Activated T-cell treated with anti-CD3 and anti-CD28 coated beads, Interleukin-2, amount 50 U/mL, for 4 hours (primary cell): Measurements from ENCODE around the gene USP48. TPM values are rescaled to one million over a fixed set of nuclear protein-coding genes. Genes with fewer than 3 reads are reported as not detected.
"Not testable (repeated sequence)": the region's sequence is repeated elsewhere in the genome, so short reads cannot be mapped to it uniquely, and the experiment has no call there.

Experiments used
- ATAC-seq, 2 donors: fragments of 200-7000 bp; cut with Tn5 transposase; one replicate each; pipeline ENCODE4 v1.10.0; 2021
- DNase-seq: peaks from one replicate; pipeline ENCODE4 v3.0.0-alpha.2; 2020
- H3K27me3 Mint-ChIP-seq: one replicate; pipeline ENCODE4 v1.8.0; 2021; ENCODE audit warnings: low read depth, mixed read lengths
- H3K36me3 Mint-ChIP-seq: one replicate; pipeline ENCODE4 v1.8.0; 2022; ENCODE audit warnings: mixed read lengths; ENCODE audit not compliant: insufficient read depth
- H3K4me1 Mint-ChIP-seq: one replicate; pipeline ENCODE4 v1.8.0; 2021; ENCODE audit warnings: low read depth, mixed read lengths
- H3K4me3 Mint-ChIP-seq: one replicate; pipeline ENCODE4 v1.8.0; 2021; ENCODE audit warnings: mild to moderate bottlenecking, moderate library complexity, mixed read lengths
- H3K9me3 Mint-ChIP-seq: one replicate; pipeline ENCODE4 v1.8.0; 2021; ENCODE audit warnings: mixed read lengths
- total RNA-seq, 3 donors: library from RNA; stranded (reverse); gene quantifications; one replicate each; pipeline ENCODE4 v1.2.1, GENCODE V29; 2021

Gene USP48
- total RNA-seq, 3 donors from 2014 or later = 49.0 to 52.2 (median 50.6) TPM

DNA sequence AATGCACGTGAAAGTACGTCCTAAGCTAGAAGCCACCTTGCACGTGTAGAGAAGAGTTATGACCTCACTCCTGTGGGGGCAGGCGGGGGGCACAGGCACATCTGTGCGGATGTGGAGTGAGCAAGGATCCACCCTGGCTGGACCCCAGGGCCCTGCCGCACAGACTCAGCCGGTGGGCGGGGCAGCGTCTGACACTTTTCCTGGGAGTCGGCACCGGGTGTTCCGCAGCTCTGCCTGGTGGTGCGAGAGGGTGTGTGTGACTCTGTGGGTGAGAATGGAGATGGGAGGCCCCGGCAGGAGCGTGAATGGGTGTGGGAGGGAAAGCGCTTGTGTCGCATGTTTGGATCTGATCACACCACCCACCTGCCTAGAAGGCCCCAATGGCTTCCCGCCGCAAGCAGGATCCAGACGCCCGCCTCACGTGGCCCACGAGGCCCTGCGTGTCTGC is 143.3 kb downstream of the USP48 start:
- H3K9me3 Mint-ChIP-seq = no peaks in the 10 kb centered on the region
- no peak for ATAC-seq
- no peak for DNase-seq
- H3K36me3 Mint-ChIP-seq = no peaks in the 10 kb centered on the region
- no peak overlapping the region for H3K4me3 Mint-ChIP-seq
- peaks cover 4% of the 10 kb centered on the region for H3K4me1 Mint-ChIP-seq
- H3K27me3 Mint-ChIP-seq = peaks cover 28% of the 10 kb centered on the region

DNA sequence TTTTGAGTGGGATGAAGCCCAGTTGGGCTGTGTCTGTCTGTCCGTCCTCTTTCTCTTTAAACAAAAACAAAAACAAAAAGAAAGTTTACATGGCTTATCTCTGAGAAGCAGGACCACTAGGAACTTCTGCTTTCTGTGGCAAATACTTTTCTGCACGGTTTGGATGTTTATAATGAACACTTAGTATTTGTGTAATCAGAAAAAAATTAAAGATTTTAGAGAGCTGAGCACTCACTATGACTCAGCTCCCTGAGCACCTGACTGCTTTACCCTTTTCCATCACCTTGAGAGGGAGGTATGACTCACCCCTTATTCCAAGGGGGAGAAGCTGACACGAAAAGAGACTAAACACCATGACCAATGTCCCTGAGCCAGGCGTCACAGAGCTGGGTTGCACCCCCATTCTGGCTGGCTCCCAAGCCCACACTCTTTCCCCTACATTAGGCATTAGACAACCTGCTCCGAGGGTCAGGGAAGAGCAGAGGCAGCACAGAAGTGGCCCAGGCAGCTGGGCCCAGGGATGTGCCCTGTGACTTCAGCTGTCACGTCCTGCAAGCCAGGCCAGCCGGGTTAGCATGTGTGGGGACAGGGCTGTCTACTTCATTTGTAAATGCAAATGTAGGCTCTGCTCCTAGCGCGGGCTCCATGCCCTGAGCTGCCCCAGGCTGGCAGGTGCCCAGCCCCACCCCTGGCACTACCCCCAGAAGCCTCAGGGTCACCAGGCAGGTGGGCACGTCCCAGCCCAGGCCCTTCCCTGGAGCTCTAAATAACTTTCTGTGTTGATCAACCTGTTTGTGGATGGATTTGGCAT is 144.2 kb downstream of the USP48 start:
- Mint-ChIP-seq H3K4me1 (peaks cover 4% of the 10 kb centered on the region), H3K4me3 (no peak overlapping the region), H3K9me3 (no peaks in the 10 kb centered on the region), H3K36me3 (no peaks in the 10 kb centered on the region), H3K27me3 (peaks cover 22% of the 10 kb centered on the region)
- DNase-seq (no peak), ATAC-seq (peak; percentile 53 to 69)

DNA sequence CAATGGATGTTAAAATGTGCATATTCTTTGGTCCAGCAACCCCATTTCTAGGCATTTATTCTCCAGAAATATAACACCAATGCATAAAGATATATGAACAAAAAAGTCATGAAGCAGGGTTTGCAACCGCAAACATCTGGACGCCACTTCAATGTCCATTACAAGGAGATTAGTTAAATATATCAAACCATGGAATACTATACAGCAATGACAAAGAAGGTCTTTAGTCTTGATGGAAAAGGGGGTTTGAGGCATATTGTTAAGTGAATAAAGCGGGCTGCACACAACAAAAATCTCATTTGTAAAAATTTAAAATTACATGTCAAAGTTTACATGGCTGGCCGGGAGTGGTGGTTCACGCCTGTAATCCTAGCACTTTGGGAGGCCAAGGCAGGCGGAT is 145.4 kb downstream of the USP48 start:
- Mint-ChIP-seq H3K4me3 (no peak overlapping the region), H3K4me1 (peaks cover 4% of the 10 kb centered on the region), H3K9me3 (no peaks in the 10 kb centered on the region), H3K36me3 (no peaks in the 10 kb centered on the region), H3K27me3 (peaks cover 17% of the 10 kb centered on the region)
- DNase-seq (no peak), ATAC-seq (no peak)

DNA sequence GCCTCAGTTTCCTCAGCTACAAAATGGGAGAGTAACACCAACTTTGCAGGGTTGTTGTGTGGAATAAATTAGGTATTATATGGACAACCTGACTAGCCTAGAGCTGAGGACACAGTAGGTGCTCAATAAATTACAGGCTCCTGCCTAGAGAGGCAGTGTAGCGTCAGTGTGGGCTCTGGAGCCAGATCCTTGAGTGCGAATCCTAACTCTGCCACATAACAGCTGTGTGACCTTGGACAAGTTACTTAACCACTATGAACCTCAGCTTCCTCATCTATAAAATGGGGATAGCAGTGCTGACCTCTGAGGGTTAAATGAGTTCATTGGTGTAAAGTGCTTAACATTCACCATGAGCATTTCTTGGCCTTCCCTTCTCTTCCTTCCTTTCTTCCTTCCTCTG is 146.9 kb downstream of the USP48 start:
- Mint-ChIP-seq H3K27me3 (peaks cover 13% of the 10 kb centered on the region), H3K4me1 (peaks cover 4% of the 10 kb centered on the region), H3K9me3 (no peaks in the 10 kb centered on the region), H3K36me3 (no peaks in the 10 kb centered on the region), H3K4me3 (no peak overlapping the region)
- ATAC-seq (no peak), DNase-seq (no peak)

DNA sequence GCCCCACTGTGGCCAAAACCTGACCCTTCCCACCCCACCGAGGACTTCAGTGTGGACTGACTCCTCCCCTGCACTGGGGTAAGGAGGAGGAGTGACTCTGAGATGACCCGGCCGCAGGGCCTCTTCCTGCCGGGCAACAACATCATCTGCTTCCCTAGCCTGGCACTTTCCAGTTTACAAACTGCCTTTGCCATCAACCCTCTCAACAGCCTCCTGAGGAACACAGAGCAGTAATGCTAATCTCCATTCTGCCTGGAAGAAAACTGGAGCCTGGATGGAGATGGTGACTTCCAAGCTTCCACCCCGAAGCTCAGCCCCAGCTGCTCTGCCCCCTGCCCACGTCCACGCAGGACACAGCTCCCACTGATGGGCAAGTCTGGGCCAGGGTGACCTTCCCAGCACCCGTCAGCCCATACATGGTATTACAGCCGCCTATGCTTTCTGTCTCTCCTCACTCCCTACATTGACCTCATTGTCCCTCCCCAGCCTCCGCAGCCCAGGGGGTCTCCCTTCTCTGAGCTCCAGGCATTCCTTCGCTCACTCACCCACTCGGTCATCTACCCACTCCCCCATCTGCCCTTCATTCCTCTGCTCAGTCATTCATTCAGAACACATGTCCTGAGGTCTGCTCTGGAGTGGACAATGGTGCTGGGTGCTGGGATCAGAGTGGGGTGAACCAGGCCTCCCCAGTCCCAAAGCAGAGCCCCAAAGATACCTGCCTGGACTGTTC is 148.0 kb downstream of the USP48 start:
- ATAC-seq (no peak), DNase-seq (no peak)
- Mint-ChIP-seq H3K4me1 (peaks cover 4% of the 10 kb centered on the region), H3K27me3 (peaks cover 17% of the 10 kb centered on the region), H3K4me3 (no peak overlapping the region), H3K36me3 (no peaks in the 10 kb centered on the region), H3K9me3 (no peaks in the 10 kb centered on the region)

DNA sequence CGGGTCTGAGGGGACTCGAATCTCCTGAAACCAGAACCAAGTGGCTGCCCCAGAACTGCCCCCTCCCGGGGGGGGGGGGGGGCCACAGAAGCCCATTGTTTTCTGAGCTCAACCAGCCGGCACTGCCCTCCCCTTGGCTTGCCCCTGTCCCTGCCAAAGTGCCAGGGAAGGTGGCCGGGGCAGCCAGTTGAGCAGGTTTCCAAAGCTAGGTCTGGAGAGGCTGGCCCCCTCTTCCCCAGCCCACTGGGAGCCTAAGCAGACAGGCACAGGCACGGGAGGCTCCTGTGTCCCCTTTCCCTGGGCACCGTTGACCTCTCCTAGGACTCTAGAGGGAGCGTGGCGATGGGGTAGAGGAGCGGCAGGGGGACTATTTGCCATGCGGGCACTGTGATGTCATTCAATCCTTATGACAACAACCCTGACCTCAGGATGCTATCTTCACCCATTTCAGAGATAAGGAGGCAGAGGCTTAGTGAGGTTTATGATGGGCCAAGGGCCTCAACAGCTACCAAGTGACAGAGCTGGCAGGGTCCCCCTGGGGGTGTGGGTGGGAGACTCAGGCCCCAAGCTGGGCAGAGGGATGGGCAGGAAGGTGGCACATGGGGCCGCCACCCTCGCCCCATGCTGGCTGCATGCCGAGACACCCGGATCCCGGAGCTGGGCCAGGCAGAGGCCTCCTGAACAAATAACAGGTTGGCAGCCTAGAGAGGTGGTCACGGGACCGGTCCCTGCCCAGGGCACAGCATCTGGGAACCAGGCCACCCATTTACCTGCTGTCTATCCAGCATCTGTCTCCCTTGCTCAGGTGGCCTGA is 148.8 kb downstream of the USP48 start:
- H3K9me3 Mint-ChIP-seq = no peaks in the 10 kb centered on the region
- peaks cover 4% of the 10 kb centered on the region for H3K4me1 Mint-ChIP-seq
- peaks cover 23% of the 10 kb centered on the region for H3K27me3 Mint-ChIP-seq
- DNase-seq = no peak
- no peak for ATAC-seq
- H3K36me3 Mint-ChIP-seq = no peaks in the 10 kb centered on the region
- no peak overlapping the region for H3K4me3 Mint-ChIP-seq

DNA sequence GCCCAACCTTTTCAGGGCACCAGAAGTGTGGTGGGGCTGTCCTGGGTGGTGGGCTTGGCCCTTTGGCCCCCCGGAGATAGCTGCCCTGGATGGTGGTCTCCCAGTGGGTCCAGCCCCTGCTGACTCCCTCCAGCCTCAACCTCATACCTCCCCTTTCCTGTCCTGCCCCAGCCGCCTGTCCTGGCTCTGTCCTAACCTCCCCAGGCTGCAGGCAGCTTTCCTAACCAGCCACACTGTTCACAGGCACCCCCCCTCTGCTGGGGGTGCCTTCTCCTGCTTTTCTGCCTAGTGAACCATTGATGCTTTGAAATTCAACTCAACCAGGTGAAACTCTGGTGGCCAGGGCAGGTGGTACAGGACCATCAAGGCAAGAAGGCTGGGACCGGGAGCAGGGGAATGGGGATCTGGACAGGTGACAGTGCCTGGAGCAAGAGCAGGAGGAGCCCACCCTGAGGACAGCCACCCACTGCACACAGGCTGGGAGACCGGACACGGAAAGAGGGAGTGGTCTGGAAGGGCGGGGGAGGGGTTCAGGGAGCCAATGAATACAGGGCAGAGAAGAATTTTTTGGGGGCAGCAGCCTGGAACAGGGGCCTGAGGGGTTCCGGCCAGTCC is 149.7 kb downstream of the USP48 start:
- peaks cover 25% of the 10 kb centered on the region for H3K27me3 Mint-ChIP-seq
- no peak for ATAC-seq
- H3K4me1 Mint-ChIP-seq = no peaks in the 10 kb centered on the region
- no peak for DNase-seq
- H3K9me3 Mint-ChIP-seq = no peaks in the 10 kb centered on the region
- no peak overlapping the region for H3K4me3 Mint-ChIP-seq
- no peaks in the 10 kb centered on the region for H3K36me3 Mint-ChIP-seq

DNA sequence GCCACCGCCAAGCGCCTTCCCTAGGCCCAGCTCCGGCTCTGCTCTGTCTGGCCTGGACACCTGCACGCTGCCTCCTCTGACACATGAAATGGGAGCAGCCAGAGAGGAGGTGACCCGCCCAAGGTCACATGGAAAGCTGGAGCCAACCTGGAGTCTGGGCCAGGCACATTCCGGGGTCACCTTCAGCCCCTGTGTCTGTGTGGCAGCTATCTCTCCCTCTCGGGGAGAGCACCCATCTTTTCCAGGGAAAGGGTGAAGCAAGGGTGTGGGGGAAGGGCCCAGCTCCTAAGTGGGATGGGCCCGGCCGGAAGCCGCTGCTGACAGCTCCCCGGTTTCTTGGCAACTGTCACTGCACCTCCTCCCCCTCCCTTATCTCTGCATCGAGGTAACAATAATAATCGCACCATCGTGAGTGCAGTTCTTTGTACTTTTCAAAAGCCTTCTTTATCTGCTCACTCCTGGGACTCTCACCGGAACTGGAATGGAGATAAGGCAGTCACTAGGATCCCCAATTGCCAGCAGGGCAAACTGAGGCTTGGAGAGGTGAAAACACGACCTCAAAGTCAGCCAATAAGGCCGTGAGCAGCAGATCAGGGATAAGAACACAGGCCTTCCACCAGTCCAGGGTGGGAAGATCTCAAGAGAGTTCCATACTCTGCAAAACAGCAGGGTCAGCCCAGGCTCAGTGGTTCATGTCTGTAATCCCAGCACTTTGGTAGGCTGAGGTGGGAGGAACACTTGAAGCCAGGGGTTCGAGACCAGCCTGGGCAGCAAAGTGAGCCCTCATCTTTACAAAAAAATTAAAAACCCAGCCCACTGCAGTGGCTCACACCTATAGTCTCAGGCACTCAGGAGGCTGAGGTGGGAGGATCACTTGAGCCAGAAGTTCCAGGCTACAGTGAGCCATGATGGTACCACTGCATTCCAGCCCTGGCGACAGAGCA is 150.7 kb downstream of the USP48 start:
- Mint-ChIP-seq H3K27me3 (peaks cover 25% of the 10 kb centered on the region), H3K4me1 (no peaks in the 10 kb centered on the region), H3K4me3 (no peak overlapping the region), H3K36me3 (no peaks in the 10 kb centered on the region), H3K9me3 (no peaks in the 10 kb centered on the region)
- no peak for ATAC-seq
- DNase-seq = no peak

DNA sequence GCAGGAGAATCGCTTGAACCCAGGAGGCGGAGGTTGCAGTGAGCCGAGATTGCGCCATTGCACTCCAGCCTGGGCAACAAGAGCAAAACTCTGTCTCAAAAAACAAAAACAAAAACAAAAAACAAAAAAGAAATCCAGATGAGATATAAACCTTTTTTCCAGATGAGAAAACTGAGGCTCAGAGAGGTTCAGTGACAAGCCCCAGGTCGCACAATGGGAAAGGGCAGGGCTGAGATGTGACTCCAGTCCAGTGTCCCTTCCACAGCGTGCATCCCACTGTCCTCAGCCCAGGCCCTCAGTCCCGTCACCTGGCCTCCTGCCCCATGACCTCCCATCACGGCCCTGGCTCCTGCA is 151.4 kb downstream of the USP48 start:
- not testable (repeated sequence) for DNase-seq, H3K4me3 Mint-ChIP-seq, H3K9me3 Mint-ChIP-seq, H3K4me1 Mint-ChIP-seq, H3K36me3 Mint-ChIP-seq, ATAC-seq
- H3K27me3 Mint-ChIP-seq = peaks cover 25% of the 10 kb centered on the region

DNA sequence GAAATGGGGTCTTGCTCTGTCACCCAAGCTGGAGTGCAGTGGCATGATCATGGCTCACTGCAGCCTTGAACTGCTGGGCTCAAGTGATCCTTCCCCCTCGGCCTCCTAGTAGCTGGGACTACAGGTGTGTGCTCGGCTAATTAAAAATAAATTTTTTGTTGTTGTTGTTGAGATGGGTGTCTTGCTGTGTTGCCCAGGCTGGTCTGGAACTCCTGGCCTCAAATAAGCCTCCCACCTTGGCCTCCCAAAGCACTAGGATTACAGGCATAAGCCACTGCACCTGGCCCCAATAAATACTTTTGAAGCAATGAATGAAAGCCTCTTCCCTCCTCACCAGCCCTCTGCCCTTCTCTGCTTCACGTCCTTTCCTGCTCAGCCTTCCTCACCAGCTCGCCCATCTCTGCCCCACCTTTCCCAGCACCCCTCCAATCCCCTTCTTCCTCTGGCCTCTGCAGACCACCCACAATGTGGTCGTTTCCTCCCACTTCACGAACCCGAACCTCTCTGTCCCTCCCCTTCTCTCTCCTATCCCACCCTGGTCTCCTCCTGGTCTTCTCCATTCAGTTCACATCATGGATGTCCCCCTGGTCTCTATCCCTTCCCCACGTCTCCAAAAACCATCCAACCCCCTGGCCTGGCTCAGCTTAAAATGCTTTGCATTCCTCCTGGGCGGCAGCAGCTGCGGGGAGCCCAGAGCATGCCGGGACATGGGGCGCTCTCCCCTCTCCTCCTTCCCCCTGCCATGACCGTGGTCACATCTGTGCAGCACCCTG is 152.2 kb downstream of the USP48 start:
- Mint-ChIP-seq H3K4me1 (no peaks in the 10 kb centered on the region), H3K27me3 (peaks cover 28% of the 10 kb centered on the region), H3K36me3 (no peaks in the 10 kb centered on the region), H3K9me3 (no peaks in the 10 kb centered on the region), H3K4me3 (no peak overlapping the region)
- ATAC-seq (no peak), DNase-seq (no peak)

DNA sequence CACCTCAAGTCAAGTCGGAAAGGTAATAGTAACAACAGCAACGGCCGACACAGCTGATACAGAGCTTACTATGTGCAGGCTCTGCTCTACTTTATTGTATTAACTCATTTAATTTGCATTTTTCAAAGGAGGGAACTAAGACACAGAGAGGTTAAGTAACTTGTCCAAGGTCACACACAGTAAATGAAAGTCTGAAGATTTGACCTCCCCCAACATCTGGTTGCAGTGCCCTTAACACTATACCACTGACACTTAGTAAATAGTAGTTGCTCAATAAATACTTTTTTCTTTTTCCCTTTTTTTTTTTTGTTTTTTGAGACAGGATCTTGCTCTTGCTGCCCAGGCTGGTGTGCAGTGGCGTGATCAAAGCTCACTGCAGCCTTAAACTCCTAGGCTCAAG is 153.0 kb downstream of the USP48 start:
- ATAC-seq (no peak), DNase-seq (no peak)
- H3K9me3 Mint-ChIP-seq = no peaks in the 10 kb centered on the region

DNA sequence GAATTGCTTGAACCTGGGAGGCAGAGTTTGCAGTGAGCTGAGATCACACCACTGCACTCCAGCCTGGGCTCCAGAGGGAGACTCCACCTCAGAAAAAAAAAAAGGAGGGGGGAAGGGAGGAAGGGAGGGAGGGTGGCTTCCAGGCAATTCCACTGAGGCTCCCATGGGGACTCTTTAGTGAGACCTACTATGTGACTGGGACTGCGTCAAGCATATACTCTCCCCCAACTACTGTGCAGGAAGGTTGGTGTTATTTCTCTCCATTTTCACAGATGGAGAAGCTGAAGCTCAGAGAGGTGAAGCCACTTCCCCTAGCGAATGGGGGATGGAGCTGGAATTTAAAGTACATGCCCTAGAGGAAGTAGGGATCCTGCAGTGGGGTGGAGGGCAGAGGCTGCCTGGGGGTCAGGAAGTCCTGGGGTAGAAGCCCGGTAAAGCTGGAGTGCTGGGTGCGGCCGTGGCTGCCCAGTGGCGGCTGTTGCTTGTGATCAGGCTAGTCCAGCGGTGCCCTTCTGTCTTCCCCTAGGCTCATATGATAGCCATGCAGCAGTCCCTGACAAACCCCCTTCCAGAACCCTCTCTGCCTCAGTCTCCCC is 154.1 kb downstream of the USP48 start:
- H3K27me3 Mint-ChIP-seq = peaks cover 33% of the 10 kb centered on the region
- DNase-seq (no peak), ATAC-seq (no peak)
- H3K9me3 Mint-ChIP-seq = no peaks in the 10 kb centered on the region
- no peaks in the 10 kb centered on the region for H3K4me1 Mint-ChIP-seq
- H3K4me3 Mint-ChIP-seq = no peak overlapping the region
- no peaks in the 10 kb centered on the region for H3K36me3 Mint-ChIP-seq

More for the DNA sequence above, 153.0 kb downstream of the USP48 start:
- no peaks in the 10 kb centered on the region for H3K4me1 Mint-ChIP-seq
- peaks cover 31% of the 10 kb centered on the region for H3K27me3 Mint-ChIP-seq
- no peak overlapping the region for H3K4me3 Mint-ChIP-seq
- H3K36me3 Mint-ChIP-seq = no peaks in the 10 kb centered on the region
